H1 (cell line): Measurements from ENCODE around the gene S100A10. TPM values are rescaled to one million over a fixed set of nuclear protein-coding genes. Genes with fewer than 3 reads are reported as not detected.

Source experiments
- CTCF ChIA-PET: fragments of 300-600 bp; sonication (Branson Sonifier 250); formaldehyde crosslinking; loops from one replicate; lab custom pipeline; 2021; ENCODE audit not compliant: partially characterized antibody; lab: Charles Lee
- POLR2A ChIA-PET: fragments of 300-600 bp; sonication (Branson Sonifier 250); formaldehyde crosslinking; loops from one replicate; lab custom pipeline; 2021; ENCODE audit warnings: inconsistent platforms; ENCODE audit not compliant: partially characterized antibody; lab: Charles Lee
- DNase-seq, 2 experiments: peaks; one replicate each; pipeline versions ENCODE4 v3.0.0 to v3.0.0-alpha.2; 2010 to 2022; ENCODE audit warnings: low spot score in 2 of 2, low read depth in 1 of 2, mixed read lengths in 1 of 2
- FAIRE-seq: peaks from 2 replicates; lab custom pipeline; 2011; peaks lifted over from hg19 to GRCh38; lab: Jason Lieb, UNC
- H2AFZ ChIP-seq: 2 replicates; pipeline ENCODE4 v1.8.1; 2012; ENCODE audit warnings: low read length, inconsistent platforms
- H2AK5ac ChIP-seq: 2 replicates; pipeline ENCODE4 v1.6.1; 2013; ENCODE audit warnings: low read depth, low read length
- H2BK120ac ChIP-seq: replicated peaks from 2 replicates; pipeline ENCODE3; 2013; ENCODE audit warnings: low read depth, low read length, inconsistent platforms
- H2BK12ac ChIP-seq: 2 replicates; pipeline ENCODE4 v1.6.1; 2013; ENCODE audit warnings: low read depth, low read length
- H2BK15ac ChIP-seq: 2 replicates; pipeline ENCODE4 v1.6.1; 2013; ENCODE audit warnings: low read length
- H2BK20ac ChIP-seq: 2 replicates; pipeline ENCODE4 v1.6.1; 2013; ENCODE audit warnings: low read length
- H2BK5ac ChIP-seq: 2 replicates; pipeline ENCODE4 v1.6.1; 2013; ENCODE audit warnings: low read depth, low read length
- H3K14ac ChIP-seq: 2 replicates; pipeline ENCODE4 v1.6.1; 2013; ENCODE audit warnings: inconsistent platforms; ENCODE audit not compliant: insufficient read length
- H3K18ac ChIP-seq: 2 replicates; pipeline ENCODE4 v1.6.1; 2013; ENCODE audit warnings: low read length; ENCODE audit errors: extremely low read depth
- H3K23ac ChIP-seq: 2 replicates; pipeline ENCODE4 v1.6.1; 2013; ENCODE audit warnings: inconsistent platforms; ENCODE audit not compliant: insufficient read length
- H3K23me2 ChIP-seq: 2 replicates; pipeline ENCODE4 v1.6.1; 2013; ENCODE audit warnings: low read depth, low read length
- H3K27ac ChIP-seq: 2 replicates; pipeline ENCODE4 v1.6.1; 2011; ENCODE audit warnings: low read depth, low read length, inconsistent platforms
- H3K27me3 ChIP-seq, 4 experiments: replicated peaks in 1 of 4; 1 replicate in 1 of 4; 2 replicates in 3 of 4; pipeline versions ENCODE4 v1.6.1 to v1.8.1; 2011 to 2013; ENCODE audit warnings: low read length in 3 of 4, mild to moderate bottlenecking in 3 of 4, inconsistent platforms in 2 of 4, mixed read lengths in 2 of 4, moderate library complexity in 1 of 4; ENCODE audit not compliant: control insufficient read depth in 3 of 4, insufficient read depth in 3 of 4; ENCODE audit errors: extremely low read depth in 1 of 4
- H3K36me3 ChIP-seq, 4 experiments: 2 replicates each; pipeline versions ENCODE4 v1.6.1 to v1.8.1; 2011 to 2013; ENCODE audit warnings: mild to moderate bottlenecking in 4 of 4, low read length in 3 of 4, moderate library complexity in 2 of 4, control low read depth in 1 of 4, inconsistent platforms in 1 of 4; ENCODE audit not compliant: insufficient read depth in 4 of 4, control insufficient read depth in 2 of 4
- H3K4ac ChIP-seq: replicated peaks from 2 replicates; pipeline ENCODE3; 2013; ENCODE audit warnings: low read length, low read depth, mixed read lengths, inconsistent platforms; ENCODE audit not compliant: insufficient read length
- H3K4me1 ChIP-seq, 4 experiments: replicated peaks in 1 of 4; 1 replicate in 1 of 4; 2 replicates in 3 of 4; pipeline versions ENCODE4 v1.6.1 to v1.8.1; 2011 to 2013; ENCODE audit warnings: low read length in 3 of 4, inconsistent platforms in 2 of 4, mixed read lengths in 1 of 4; ENCODE audit not compliant: insufficient read depth in 4 of 4, control insufficient read depth in 3 of 4
- H3K4me2 ChIP-seq, 2 experiments: 2 replicates each; pipeline versions ENCODE4 v1.6.1 to v1.8.1; 2011 to 2013; ENCODE audit warnings: low read depth in 2 of 2, low read length in 2 of 2, control low read depth in 1 of 2, inconsistent platforms in 1 of 2, mild to moderate bottlenecking in 1 of 2; ENCODE audit not compliant: insufficient read depth in 1 of 2
- H3K4me3 ChIP-seq, 4 experiments: fragments of 200-600, 300-600 bp in 1 of 4; sonication (generic), shearing (Covaris generic), sonication (Bioruptor Twin) in 1 of 4; 2 replicates each; pipeline versions ENCODE4 v1.5.1 to v1.8.1; 2011 to 2016; ENCODE audit warnings: low read length in 4 of 4, low read depth in 3 of 4, control low read depth in 2 of 4, inconsistent platforms in 2 of 4, mild to moderate bottlenecking in 2 of 4, mixed read lengths in 1 of 4, moderate library complexity in 1 of 4; ENCODE audit not compliant: insufficient read depth in 2 of 4; ENCODE audit errors: extremely low read depth in 1 of 4
- H3K56ac ChIP-seq: replicated peaks from 2 replicates; pipeline ENCODE3; 2013; ENCODE audit warnings: low read depth, mild to moderate bottlenecking, mixed read lengths, low read length, inconsistent platforms; ENCODE audit not compliant: insufficient read length
- H3K79me1 ChIP-seq: 2 replicates; pipeline ENCODE4 v1.6.1; 2013; ENCODE audit warnings: low read depth, low read length, control low read depth
- H3K79me2 ChIP-seq, 2 experiments: 2 replicates each; pipeline versions ENCODE4 v1.6.1 to v1.8.1; 2012 to 2013; ENCODE audit warnings: low read length in 2 of 2, mild to moderate bottlenecking in 2 of 2, inconsistent platforms in 1 of 2; ENCODE audit not compliant: insufficient read depth in 2 of 2, control insufficient read depth in 1 of 2
- H3K9ac ChIP-seq, 4 experiments: replicated peaks in 1 of 4; 1 replicate in 1 of 4; 2 replicates in 3 of 4; pipeline versions ENCODE4 v1.6.1 to v1.8.1; 2011 to 2013; ENCODE audit warnings: low read depth in 3 of 4, low read length in 3 of 4, control low read depth in 2 of 4, mild to moderate bottlenecking in 2 of 4, moderate library complexity in 2 of 4, inconsistent platforms in 1 of 4; ENCODE audit errors: extremely low read depth in 1 of 4
- H3K9me3 ChIP-seq, 2 experiments: 2 replicates each; pipeline versions ENCODE4 v1.6.1 to v1.8.1; 2012 to 2013; ENCODE audit warnings: mild to moderate bottlenecking in 2 of 2, moderate library complexity in 2 of 2, control low read depth in 1 of 2, inconsistent platforms in 1 of 2, low read depth in 1 of 2, low read length in 1 of 2, mixed read lengths in 1 of 2; ENCODE audit not compliant: insufficient read depth in 2 of 2
- H4K20me1 ChIP-seq, 2 experiments: replicated peaks in 1 of 2; 2 replicates each; pipeline versions ENCODE3 to v1.8.1; 2011 to 2013; ENCODE audit warnings: inconsistent platforms in 2 of 2, low read length in 2 of 2, mild to moderate bottlenecking in 1 of 2; ENCODE audit not compliant: insufficient read depth in 2 of 2, control insufficient read depth in 1 of 2
- H4K5ac ChIP-seq: 2 replicates; pipeline ENCODE4 v1.6.1; 2013; ENCODE audit warnings: low read length, low read depth, mixed read lengths, inconsistent platforms; ENCODE audit not compliant: insufficient read length
- H4K8ac ChIP-seq: 2 replicates; pipeline ENCODE4 v1.8.0; 2013; ENCODE audit warnings: mild to moderate bottlenecking, moderate library complexity, low read length, inconsistent platforms; ENCODE audit not compliant: insufficient read depth; ENCODE audit errors: extremely low read depth
- H4K91ac ChIP-seq: replicated peaks from 2 replicates; pipeline ENCODE3; 2013; ENCODE audit warnings: low read length, mixed read lengths, inconsistent platforms; ENCODE audit not compliant: insufficient read length
- ASH2L ChIP-seq: fragments of 200-600, 300-600 bp; sonication (generic); IDR thresholded peaks from one replicate; pipeline ENCODE4 v1.7.1; 2017; ENCODE audit warnings: low read length
- BACH1 ChIP-seq: IDR thresholded peaks from 2 replicates; pipeline ENCODE4 v1.6.1; 2012; ENCODE audit warnings: low read length, improper control_type of control experiment
- CBX5 ChIP-seq: fragments of 300-800, 300-1000 bp; sonication (generic); IDR thresholded peaks from 2 replicates; pipeline ENCODE4 v1.7.1; 2016; ENCODE audit warnings: antibody characterized with exemption, low read length, low read depth
- CBX8 ChIP-seq: fragments of 300-800, 300-1000 bp; sonication (generic); IDR thresholded peaks from 2 replicates; pipeline ENCODE4 v1.7.1; 2016; ENCODE audit warnings: low read depth, low read length, borderline replicate concordance
- CTBP2 ChIP-seq: IDR thresholded peaks from 2 replicates; pipeline ENCODE4 v1.7.0; 2011; ENCODE audit warnings: borderline replicate concordance, mild to moderate bottlenecking, moderate library complexity, mixed read lengths, low read length; ENCODE audit not compliant: insufficient read depth, insufficient read length
- GABPA ChIP-seq: IDR thresholded peaks from 2 replicates; pipeline ENCODE4 v1.6.1; 2011; ENCODE audit warnings: mild to moderate bottlenecking, low read length, moderate library complexity, borderline replicate concordance; ENCODE audit not compliant: insufficient read depth
- NRF1 ChIP-seq: IDR thresholded peaks from 2 replicates; pipeline ENCODE4 v1.6.1; 2011; ENCODE audit warnings: mild to moderate bottlenecking, low read depth, low read length, improper control_type of control experiment
- USF2 ChIP-seq: IDR thresholded peaks from 2 replicates; pipeline ENCODE4 v1.6.1; 2011; ENCODE audit warnings: low read length, improper control_type of control experiment
- WGBS, 2 experiments: shearing (Covaris generic) in 1 of 2; methylation state at CpG; one replicate each; pipeline versions ENCODE4 v1.1.6 to v1.1.7; 2013 to 2015; ENCODE audit warnings: low lambda C conversion rate in 2 of 2, mixed read lengths in 2 of 2, inconsistent platforms in 1 of 2, low coverage in 1 of 2, missing lambda C conversion rate in 1 of 2; ENCODE audit not compliant: insufficient replicate concordance in 2 of 2, insufficient coverage in 1 of 2, insufficient read length in 1 of 2; ENCODE audit errors: extremely low coverage in 1 of 2, missing lambda C conversion rate in 1 of 2; 5-methylcytosine and 5-hydroxymethylcytosine counted together
- polyA plus RNA-seq, 7 experiments: library from polyadenylated mRNA; depleted of rRNA in 3 of 7; stranded (reverse) in 5 of 7; unstranded in 2 of 7; fragments of >200 nt in 5 of 7; fragments of 200-250 nt in 2 of 7; gene quantifications; 1 replicate in 5 of 7; 2 replicates in 1 of 7; 4 replicates in 1 of 7; pipeline versions ENCODE4 v1.2.1 to v1.2.3, GENCODE V29; 2011 to 2013; ENCODE audit warnings: missing spikeins in 2 of 7, mixed read lengths in 2 of 7
- total RNA-seq: library from RNA; stranded (reverse); fragmentation: NEBNext Ultra II Directional; extraction: Animal tissue kit (Norgen Biotek cat#: 25700); gene quantifications from 2 replicates; pipeline ENCODE4 v1.2.1, GENCODE V29; 2021

S100A10 gene
- total and polyA plus RNA-seq, 2 of the 8 experiments (the other 6 are each of a cell fraction or from before 2014, with no cell fraction given) = 23.9 to 231 TPM

GRCh38 chr1:151940541-151940940, 53.1 kb downstream of the S100A10 start:
- Histone ChIP-seq H3K79me1 (no peaks in the 10 kb centered on the region), H3K4me3 (no peak overlapping the region), H2BK20ac (no peak overlapping the region), H2BK5ac (no peak overlapping the region), H3K14ac (no peak overlapping the region), H3K9ac (no peak overlapping the region), H3K4me2 (no peak overlapping the region), H3K27me3 (no peaks in the 10 kb centered on the region), H2BK120ac (no peak overlapping the region), H3K36me3 (no peaks in the 10 kb centered on the region), H2AFZ (no peak overlapping the region), H3K27ac (no peak overlapping the region), H3K18ac (no peak overlapping the region), H4K5ac (no peak overlapping the region), H3K79me2 (no peaks in the 10 kb centered on the region), H3K9me3 (no peaks in the 10 kb centered on the region), H3K4me1 (no peaks in the 10 kb centered on the region; a peak in 1 of 7 replicates), H3K23me2 (no peaks in the 10 kb centered on the region; the same call in 1 of the 2 replicates), H2BK15ac (no peak overlapping the region), H3K4ac (no peak overlapping the region), H2AK5ac (no peak overlapping the region), H2BK12ac (no peak overlapping the region), H4K91ac (no peak overlapping the region), H3K56ac (no peak overlapping the region), H3K23ac (no peak overlapping the region), H4K8ac (no peak overlapping the region), H4K20me1 (no peaks in the 10 kb centered on the region)
- POLR2A ChIA-PET = interaction anchor here (0.7 to 1.0 kb wide), 2 partner anchors 32 to 542 kb away, joined by 3 read pairs; no protein-coding TSS in a partner anchor
- DNase-seq (no peak), FAIRE-seq (no peak)
- 85% methylated on average over 1 of the region's 1 CpG; no CpG with 5 or more reads in 1 of the 2 experiments for WGBS, 2 experiments
- CTCF ChIA-PET = interaction anchor here (0.6 to 2.2 kb wide), 7 partner anchors 51 to 106 kb away, joined by 3 to 8 read pairs (median 3); no protein-coding TSS in a partner anchor
- no peak for TF ChIP-seq CBX8
- no peak for TF ChIP-seq GABPA
- no peak for TF ChIP-seq CBX5
- TF ChIP-seq BACH1 = no peak
- no peak for TF ChIP-seq CTBP2
- TF ChIP-seq NRF1 = no peak
- no peak for TF ChIP-seq ASH2L
- no peak for TF ChIP-seq USF2
